GM23248 (cell line): Measurements from ENCODE around the gene PROM2.

Source experiments
- EZH2 ChIP-seq: fragments of 200-600 bp; sonication (generic); IDR thresholded peaks from 2 replicates; pipeline ENCODE4 v1.6.1; 2018; ENCODE audit warnings: antibody characterized with exemption, mild to moderate bottlenecking; ENCODE audit not compliant: insufficient read depth, poor library complexity, severe bottlenecking
- EZH2phosphoT487 ChIP-seq: fragments of 200-600 bp; sonication (generic); IDR thresholded peaks from 2 replicates; pipeline ENCODE4 v1.6.1; 2018; ENCODE audit warnings: antibody characterized with exemption, moderate library complexity, mild to moderate bottlenecking, low read depth; ENCODE audit not compliant: insufficient read depth

- TF ChIP-seq EZH2phosphoT487 (no peak), EZH2 (no peak)
These were observed 55.9 kb downstream of the PROM2 start for GRCh38 chr2:95329891-95330793.
